ENCODE measurements around the gene PCCB. TPM values are rescaled to one million over a fixed set of nuclear protein-coding genes. Genes with fewer than 3 reads are reported as not detected.

Gene PCCB
- total and polyA plus RNA-seq, 2 donors (not counting 1 experiment from before 2014, with no cell fraction given), result 12.1 to 15.5 TPM

GRCh38 chr3:136258199-136258598, 8.1 kb downstream of the PCCB start:
- POLR2A ChIA-PET, result no interaction called here
- ATAC-seq (ENCODE audit: low read depth) (no peak), DNase-seq (no peak)
- no peaks in the 10 kb centered on the region for H3K9me3 Mint-ChIP-seq (ENCODE audit: insufficient read depth)
- Histone ChIP-seq H3K27ac (ENCODE audit: low read length in 2 of 2) (no peak overlapping the region), H3K36me3 (replicated peaks in 1 of 2; ENCODE audit: control extremely low read depth in 1 of 2, control insufficient read depth in 1 of 2, extremely low read depth in 1 of 2, insufficient read depth in 2 of 2, low read length in 1 of 2) (peaks cover 6 to 46% of the 10 kb centered on the region in 2 experiments), H4K20me1 (ENCODE audit: control insufficient read depth, insufficient read depth, low read length, poor library complexity, severe bottlenecking) (no peaks in the 10 kb centered on the region), H3K4me1 (ENCODE audit: control insufficient read depth in 2 of 2, insufficient read depth in 2 of 2, low read length in 2 of 2) (no peaks in the 10 kb centered on the region), H2AFZ (ENCODE audit: insufficient read depth, low read depth, low read length, poor library complexity, severe bottlenecking) (no peak overlapping the region), H3K4me2 (replicated peaks; ENCODE audit: low read depth, low read length, poor library complexity, severe bottlenecking) (no peak overlapping the region), H3K27me3 (replicated peaks in 1 of 4; ENCODE audit: control extremely low read depth in 1 of 4, control insufficient read depth in 3 of 4, insufficient read depth in 4 of 4, low read length in 3 of 4) (no peaks in the 10 kb centered on the region), H3K79me2 (ENCODE audit: control insufficient read depth, insufficient read depth, low read length) (peaks cover 42% of the 10 kb centered on the region), H3K9me3 (ENCODE audit: control extremely low read depth in 1 of 3, control insufficient read depth in 2 of 3, insufficient read depth in 1 of 3, low read length in 2 of 3) (no peaks in the 10 kb centered on the region), H3K9ac (ENCODE audit: low read length) (no peak overlapping the region), H3K4me3 (ENCODE audit: control extremely low read depth in 1 of 5, extremely low read depth in 1 of 5, insufficient read depth in 1 of 5, low read depth in 2 of 5, low read length in 4 of 5) (no peak overlapping the region)
- CTCF ChIA-PET, result interaction anchor here (0.9 to 1.9 kb wide), 3 partner anchors 62 to 494 kb away, joined by 3 to 4 read pairs (median 3); partner anchors contain the start of genes MSL2 and STAG1
- TF ChIP-seq EZH2 (IDR thresholded peaks at IDR 0.05; ENCODE audit: borderline replicate concordance, insufficient read depth, low read depth, low read length, poor library complexity, severe bottlenecking), result no peak
- no peak for TF ChIP-seq CTCF (IDR thresholded peaks at IDR 0.05)
- WGBS (ENCODE audit: insufficient coverage), result 100% methylated on average over 2 of the region's 2 CpGs
- no peak overlapping the region for H3K27ac Mint-ChIP-seq
- H3K4me3 Mint-ChIP-seq, result no peak overlapping the region
- intact Hi-C loops (cut with micrococcal nuclease), result no loop called here
- H3K27me3 Mint-ChIP-seq, result no peaks in the 10 kb centered on the region
- peaks cover 2% of the 10 kb centered on the region for H3K4me1 Mint-ChIP-seq

- intact Hi-C loops (cut with micrococcal nuclease), result no loop called here
- Histone ChIP-seq H3K4me1 (ENCODE audit: control insufficient read depth in 2 of 2, insufficient read depth in 2 of 2, low read length in 2 of 2) (no peaks in the 10 kb centered on the region), H3K27ac (ENCODE audit: low read length in 2 of 2) (no peak overlapping the region), H3K4me2 (replicated peaks; ENCODE audit: low read depth, low read length, poor library complexity, severe bottlenecking) (no peak overlapping the region), H3K79me2 (ENCODE audit: control insufficient read depth, insufficient read depth, low read length) (peaks cover 8% of the 10 kb centered on the region), H3K36me3 (replicated peaks in 1 of 2; ENCODE audit: control extremely low read depth in 1 of 2, control insufficient read depth in 1 of 2, extremely low read depth in 1 of 2, insufficient read depth in 2 of 2, low read length in 1 of 2) (peaks cover 10 to 44% of the 10 kb centered on the region in 2 experiments), H3K9me3 (ENCODE audit: control extremely low read depth in 1 of 3, control insufficient read depth in 2 of 3, insufficient read depth in 1 of 3, low read length in 2 of 3) (no peaks in the 10 kb centered on the region), H3K9ac (ENCODE audit: low read length) (no peak overlapping the region), H3K27me3 (replicated peaks in 1 of 4; ENCODE audit: control extremely low read depth in 1 of 4, control insufficient read depth in 3 of 4, insufficient read depth in 4 of 4, low read length in 3 of 4) (no peaks in the 10 kb centered on the region), H2AFZ (ENCODE audit: insufficient read depth, low read depth, low read length, poor library complexity, severe bottlenecking) (no peak overlapping the region), H4K20me1 (ENCODE audit: control insufficient read depth, insufficient read depth, low read length, poor library complexity, severe bottlenecking) (no peaks in the 10 kb centered on the region), H3K4me3 (ENCODE audit: control extremely low read depth in 1 of 5, extremely low read depth in 1 of 5, insufficient read depth in 1 of 5, low read depth in 2 of 5, low read length in 4 of 5) (no peak overlapping the region)
- DNase-seq (no peak), ATAC-seq (ENCODE audit: low read depth) (no peak)
- H3K4me3 Mint-ChIP-seq, result no peak overlapping the region
- 100% methylated on average over 1 of the region's 5 CpGs for WGBS (ENCODE audit: insufficient coverage)
- TF ChIP-seq CTCF (IDR thresholded peaks at IDR 0.05) (no peak), EZH2 (IDR thresholded peaks at IDR 0.05; ENCODE audit: borderline replicate concordance, insufficient read depth, low read depth, low read length, poor library complexity, severe bottlenecking) (no peak)
- no peaks in the 10 kb centered on the region for H3K9me3 Mint-ChIP-seq (ENCODE audit: insufficient read depth)
- ChIA-PET CTCF (no interaction called here), POLR2A (no interaction called here)
- H3K27ac Mint-ChIP-seq, result no peak overlapping the region
- H3K4me1 Mint-ChIP-seq, result peaks cover 2% of the 10 kb centered on the region
- no peaks in the 10 kb centered on the region for H3K27me3 Mint-ChIP-seq
Observed at GRCh38 chr3:136261826-136262225, 11.7 kb downstream of the PCCB start.

Data from B cell (primary cell).